Stimulated activated CD4-positive, alpha-beta T cell treated with anti-CD3 and anti-CD28 coated beads, Interleukin-1b, Interleukin-23, amount 100 ng/mL, for 4 hours (primary cell): ENCODE results near the gene IL3.

ENCODE experiments used
- DNase-seq, 2 donors: peaks; one replicate each; pipeline ENCODE4 v3.0.0-alpha.2; 2020; ENCODE audit warnings: low read depth in 2 of 2

The IL3 gene

GRCh38 chr5:132060501-132061161 is at the start of gene IL3:
IL3 (plus strand) TSS chr5:132060655; CDS start chr5:132060707, 52 bp downstream.
- DNase-seq, result no peak

GRCh38 chr5:132010989-132011621 is 49.4 kb upstream of the IL3 start:
- no peak for DNase-seq

DNA sequence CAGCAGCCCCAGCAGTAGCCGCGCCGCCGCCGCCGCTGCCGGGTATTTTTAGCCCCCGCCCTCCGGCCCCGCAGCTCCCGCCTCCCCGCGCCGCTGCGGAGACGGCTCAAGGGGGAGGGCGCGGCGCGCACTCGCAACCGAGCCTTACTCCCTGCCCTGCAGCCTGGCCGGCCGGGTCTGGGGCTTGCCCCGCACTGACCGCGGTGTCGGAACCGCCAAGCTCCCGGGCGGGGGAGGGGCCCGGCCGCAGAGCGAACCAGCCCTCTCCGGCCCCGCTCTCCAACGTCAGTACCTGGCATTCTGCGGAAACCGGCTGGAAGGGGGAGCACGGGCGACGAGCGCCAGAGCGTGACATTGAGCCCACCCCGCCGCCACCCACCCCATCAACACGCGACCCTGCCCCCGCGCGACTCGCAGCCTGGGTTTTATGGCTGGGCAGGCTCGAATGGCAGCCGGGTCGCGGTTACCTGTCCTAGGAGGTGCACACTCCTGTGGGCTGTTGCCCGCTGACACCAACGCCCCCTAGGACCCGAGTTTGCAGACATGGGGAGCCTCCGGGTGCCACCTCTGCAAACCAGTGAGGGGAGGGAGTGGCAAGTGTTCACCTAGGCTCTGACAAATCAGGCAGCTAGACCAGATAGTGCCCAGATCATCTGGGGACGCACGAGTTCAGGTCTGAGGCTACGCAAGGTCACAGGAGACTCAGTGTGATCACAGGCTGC is 48.7 kb upstream of the IL3 start, which contains the start of gene ACSL6:
TSS of gene ACSL6 (minus strand) at position 37 of the 722 bp plus-strand sequence. CDS start 105 bp downstream, outside the sequence.
- peak in 1 of 2 donors; percentile 30 for DNase-seq

DNA sequence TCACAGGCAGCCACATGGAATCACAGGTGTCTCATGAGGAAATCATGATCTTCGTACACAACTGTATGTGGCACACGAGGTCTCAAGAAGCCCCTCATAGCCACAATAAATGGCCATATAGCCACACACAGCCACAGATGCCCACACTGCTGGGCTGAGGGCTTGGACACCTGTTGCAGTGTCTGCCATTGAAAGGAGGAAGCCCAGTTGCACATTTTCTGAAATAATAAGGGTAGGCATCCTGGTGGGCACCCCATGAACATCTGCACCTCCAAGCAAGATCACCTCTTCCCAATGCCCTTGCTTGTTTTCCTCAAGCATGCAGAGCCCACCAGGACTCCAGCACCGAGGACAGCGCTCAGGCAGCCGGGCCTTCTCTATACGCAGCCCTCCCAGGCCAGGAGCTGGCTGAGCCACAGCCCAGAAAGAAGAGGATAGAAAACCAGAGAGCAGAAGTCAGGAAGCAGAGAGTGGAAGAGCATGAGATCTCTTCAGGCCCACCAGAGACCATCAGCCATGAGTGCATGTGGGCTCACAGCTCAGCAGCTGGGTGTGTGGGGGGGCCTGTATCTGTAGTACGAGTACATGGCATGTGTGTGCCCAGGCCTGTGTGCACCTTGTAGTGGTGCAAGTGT is 48.0 kb upstream of the IL3 start:
- no peak for DNase-seq

DNA sequence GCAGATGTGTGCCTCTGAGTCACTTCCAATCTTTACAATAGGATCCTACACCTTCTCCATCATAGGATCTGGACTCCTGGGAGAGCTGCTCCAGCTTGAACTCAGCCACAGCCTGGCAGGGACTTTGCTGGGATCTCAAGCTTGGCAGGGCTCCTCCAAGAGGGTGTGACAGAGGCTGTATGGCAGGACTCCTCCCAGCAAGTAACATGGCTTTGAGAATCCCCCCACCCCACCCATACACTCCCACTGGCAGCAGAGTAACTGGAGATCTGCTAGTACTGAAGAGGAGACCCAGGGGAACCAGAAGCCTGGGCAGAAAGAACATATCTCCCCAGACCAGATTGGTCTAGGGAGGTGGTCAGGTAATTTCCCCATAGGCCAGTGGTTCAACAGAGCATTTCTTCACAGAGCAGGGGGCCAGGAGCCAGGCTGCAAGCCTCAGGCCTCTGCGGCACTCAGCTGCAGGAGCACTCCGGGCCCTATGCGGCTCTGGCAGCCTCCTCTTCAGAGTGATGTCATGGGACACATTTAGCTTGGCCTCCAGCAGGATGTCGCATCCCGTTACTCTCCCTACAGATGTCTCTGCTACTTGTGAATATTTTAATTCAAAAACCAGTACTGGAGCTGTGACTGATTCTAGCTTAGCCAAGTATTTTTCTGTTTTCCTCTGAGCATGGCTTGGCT is 47.3 kb upstream of the IL3 start:
- no peak for DNase-seq

GRCh38 chr5:132013711-132014110 is 46.7 kb upstream of the IL3 start:
- no peak for DNase-seq

DNA sequence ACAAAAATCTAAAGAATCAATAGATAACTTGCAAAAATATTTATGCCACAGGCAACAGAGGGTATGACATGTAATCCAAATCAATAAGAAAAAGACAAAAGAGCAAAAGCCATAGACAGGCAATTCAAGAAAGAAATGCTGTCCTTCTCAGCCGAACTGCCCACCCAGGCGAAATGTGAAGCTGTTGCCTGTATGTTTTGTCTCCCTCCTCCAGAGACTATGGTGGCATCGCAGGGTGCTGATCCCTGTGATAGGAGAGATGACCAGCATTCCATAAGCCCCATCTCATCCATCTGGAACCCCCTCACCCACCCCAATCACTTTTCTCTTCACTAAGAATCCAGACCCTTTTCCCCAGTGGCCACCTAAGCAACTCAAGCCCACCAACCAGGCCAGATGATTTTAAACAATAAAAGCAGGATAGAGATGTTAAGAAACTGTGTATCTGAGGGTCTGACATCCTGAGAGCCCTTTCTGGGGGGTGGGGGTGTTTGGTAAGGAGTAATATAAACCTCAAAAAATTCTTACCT is 43.7 kb upstream of the IL3 start:
- no peak for DNase-seq

GRCh38 chr5:132017316-132017715 is 43.1 kb upstream of the IL3 start:
- no peak for DNase-seq

- DNase-seq, result no peak
Observed at GRCh38 chr5:132017738-132018625, 42.5 kb upstream of the IL3 start.

DNA sequence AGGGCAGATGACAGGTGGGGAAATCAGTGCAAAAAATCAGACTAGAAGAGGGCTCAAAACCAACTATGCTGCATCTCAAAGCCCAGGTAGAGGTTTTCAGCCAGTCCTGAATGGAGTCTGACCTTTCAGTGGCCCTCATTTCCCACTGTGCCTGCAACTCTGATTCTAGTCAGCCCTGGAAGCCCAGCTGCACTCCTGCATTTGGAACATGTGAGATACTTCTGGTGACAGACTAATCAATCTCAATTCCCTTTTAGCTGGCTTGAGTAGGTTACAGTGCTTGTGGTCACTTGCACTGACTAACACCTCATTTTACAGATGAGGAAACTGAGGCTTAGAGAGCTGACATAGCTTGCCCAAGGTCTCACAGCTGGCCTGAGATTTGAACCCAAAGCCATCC is 41.1 kb upstream of the IL3 start:
- no peak for DNase-seq

- DNase-seq, result peak; percentile 32 to 58
Observed at GRCh38 chr5:132019857-132020555, 40.4 kb upstream of the IL3 start.

DNA sequence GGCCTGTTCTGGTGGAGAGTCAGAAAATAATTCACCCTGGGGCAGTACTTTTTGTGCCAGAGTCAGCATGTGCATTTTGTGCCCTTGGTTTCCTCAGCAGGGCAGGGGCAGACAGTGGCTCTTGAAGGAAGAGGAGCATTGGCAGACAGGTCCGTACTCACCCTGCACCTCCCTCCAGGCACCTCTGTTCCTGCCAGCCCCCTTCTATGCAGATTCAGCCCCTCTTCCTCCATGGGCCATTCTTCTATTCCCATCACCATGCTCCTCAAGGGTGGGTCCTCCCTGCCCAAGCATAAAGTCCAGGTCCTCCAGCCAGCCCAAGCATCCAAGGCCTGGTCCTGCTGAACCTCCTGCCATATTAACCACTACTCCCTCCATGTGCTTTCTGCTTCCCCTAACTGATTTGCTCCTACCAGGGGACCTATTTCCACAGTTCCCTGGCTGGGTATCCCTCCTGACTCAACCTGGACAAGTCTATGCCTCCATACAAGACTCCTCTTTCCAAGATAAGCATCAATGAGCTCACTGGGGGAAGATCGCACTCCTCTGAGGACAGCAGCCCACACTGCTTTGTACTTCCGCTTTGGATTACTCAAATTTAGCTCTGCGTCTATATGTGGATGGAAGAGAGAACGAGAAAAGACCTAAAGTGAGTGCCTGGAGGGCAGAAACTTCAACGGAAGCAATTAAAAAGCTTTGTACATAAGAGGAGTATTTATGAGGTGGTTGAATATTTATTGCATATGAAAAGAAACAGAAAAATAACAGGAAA is 39.7 kb upstream of the IL3 start:
- no peak for DNase-seq

DNA sequence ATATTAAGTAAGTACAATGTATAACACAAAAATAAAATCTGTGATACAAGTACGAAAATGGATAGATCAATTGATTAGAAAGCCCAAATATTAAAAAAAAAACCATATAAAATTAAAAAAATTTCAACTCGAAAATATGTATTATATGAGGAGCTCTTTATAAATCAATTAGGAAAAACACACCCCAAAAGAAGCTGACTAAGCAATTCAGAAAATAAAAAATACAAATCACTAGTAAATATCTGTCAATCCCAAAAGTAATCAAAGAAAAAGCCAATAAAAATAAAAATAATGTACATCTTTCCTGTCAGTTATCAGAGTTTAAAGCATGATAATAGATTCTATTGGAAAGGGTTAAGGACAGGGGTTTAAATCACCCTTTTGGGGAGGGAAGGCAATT is 38.8 kb upstream of the IL3 start:
- no peak for DNase-seq

GRCh38 chr5:132022737-132023136 is 37.7 kb upstream of the IL3 start:
- DNase-seq, result no peak

GRCh38 chr5:132023258-132024116 is 37.0 kb upstream of the IL3 start:
- DNase-seq, result no peak

DNA sequence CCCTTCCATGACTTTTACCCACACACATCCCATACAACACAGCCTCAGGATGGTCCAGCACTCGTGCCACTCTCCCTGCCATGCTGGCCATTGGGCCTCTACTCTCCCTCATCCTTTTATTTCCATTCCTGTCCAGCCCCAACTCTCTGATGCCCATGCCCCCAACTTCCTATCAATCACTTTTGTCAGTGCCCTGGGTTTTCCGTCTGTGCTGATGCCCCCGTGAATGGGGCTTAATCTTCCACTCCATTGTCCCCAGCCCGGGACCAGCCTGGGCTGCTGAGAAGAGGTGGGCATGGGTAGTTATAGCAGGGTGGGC is 36.4 kb upstream of the IL3 start:
- DNase-seq, result no peak

- no peak for DNase-seq
Observed at GRCh38 chr5:132024789-132025402, 35.6 kb upstream of the IL3 start.
